Endothelial cell (in vitro differentiated cells): ENCODE results near the gene SYNDIG1. TPM values are rescaled to one million over a fixed set of nuclear protein-coding genes. Genes with fewer than 3 reads are reported as not detected.

Source experiments
- DNase-seq: peaks from one replicate; pipeline ENCODE4 v3.0.0; 2021; ENCODE audit warnings: low spot score
- H3K27ac Mint-ChIP-seq: one replicate; pipeline ENCODE4 v1.8.0; 2021; ENCODE audit warnings: mixed read lengths, inconsistent platforms; ENCODE audit not compliant: unreplicated experiment
- H3K27me3 Mint-ChIP-seq: one replicate; pipeline ENCODE4 v1.8.0; 2021; ENCODE audit warnings: mild to moderate bottlenecking, moderate library complexity, mixed read lengths, inconsistent platforms; ENCODE audit not compliant: unreplicated experiment
- H3K36me3 Mint-ChIP-seq: one replicate; pipeline ENCODE4 v1.8.0; 2021; ENCODE audit warnings: mild to moderate bottlenecking, low read depth, mixed read lengths, inconsistent platforms; ENCODE audit not compliant: unreplicated experiment
- H3K4me1 Mint-ChIP-seq: one replicate; pipeline ENCODE4 v1.8.0; 2021; ENCODE audit warnings: mild to moderate bottlenecking, mixed read lengths, inconsistent platforms; ENCODE audit not compliant: unreplicated experiment
- H3K4me3 Mint-ChIP-seq: one replicate; pipeline ENCODE4 v1.8.0; 2021; ENCODE audit warnings: mild to moderate bottlenecking, mixed read lengths, inconsistent platforms; ENCODE audit not compliant: unreplicated experiment
- H3K9me3 Mint-ChIP-seq: one replicate; pipeline ENCODE4 v1.8.0; 2021; ENCODE audit warnings: mixed read lengths, inconsistent platforms; ENCODE audit not compliant: unreplicated experiment
- total RNA-seq: library from RNA; stranded (reverse); fragmentation: NEBNext Ultra II Directional; extraction: Animal tissue kit (Norgen Biotek cat#: 25700); gene quantifications from one replicate; pipeline ENCODE4 v1.2.1, GENCODE V29; 2021; ENCODE audit not compliant: unreplicated experiment
- TF ChIP-seq, protein P1 (sequence below): fragments of 200-600 bp; sonication (generic); IDR thresholded peaks from one replicate; pipeline ENCODE4 v1.5.0; 2021; ENCODE audit warnings: antibody characterized with exemption; ENCODE audit not compliant: unreplicated experiment

Gene SYNDIG1
- total RNA-seq, 1 donor from 2014 or later = 8.1 TPM

GRCh38 chr20:24442909-24443308, 26.5 kb upstream of the SYNDIG1 start:
- H3K36me3 Mint-ChIP-seq = no peaks in the 10 kb centered on the region
- no peaks in the 10 kb centered on the region for H3K9me3 Mint-ChIP-seq
- no peak overlapping the region for H3K4me3 Mint-ChIP-seq
- H3K27ac Mint-ChIP-seq = no peak overlapping the region
- H3K4me1 Mint-ChIP-seq = peaks cover 28% of the 10 kb centered on the region
- DNase-seq = no peak
- H3K27me3 Mint-ChIP-seq = peaks cover 2% of the 10 kb centered on the region
- TF ChIP-seq, protein P1, sequence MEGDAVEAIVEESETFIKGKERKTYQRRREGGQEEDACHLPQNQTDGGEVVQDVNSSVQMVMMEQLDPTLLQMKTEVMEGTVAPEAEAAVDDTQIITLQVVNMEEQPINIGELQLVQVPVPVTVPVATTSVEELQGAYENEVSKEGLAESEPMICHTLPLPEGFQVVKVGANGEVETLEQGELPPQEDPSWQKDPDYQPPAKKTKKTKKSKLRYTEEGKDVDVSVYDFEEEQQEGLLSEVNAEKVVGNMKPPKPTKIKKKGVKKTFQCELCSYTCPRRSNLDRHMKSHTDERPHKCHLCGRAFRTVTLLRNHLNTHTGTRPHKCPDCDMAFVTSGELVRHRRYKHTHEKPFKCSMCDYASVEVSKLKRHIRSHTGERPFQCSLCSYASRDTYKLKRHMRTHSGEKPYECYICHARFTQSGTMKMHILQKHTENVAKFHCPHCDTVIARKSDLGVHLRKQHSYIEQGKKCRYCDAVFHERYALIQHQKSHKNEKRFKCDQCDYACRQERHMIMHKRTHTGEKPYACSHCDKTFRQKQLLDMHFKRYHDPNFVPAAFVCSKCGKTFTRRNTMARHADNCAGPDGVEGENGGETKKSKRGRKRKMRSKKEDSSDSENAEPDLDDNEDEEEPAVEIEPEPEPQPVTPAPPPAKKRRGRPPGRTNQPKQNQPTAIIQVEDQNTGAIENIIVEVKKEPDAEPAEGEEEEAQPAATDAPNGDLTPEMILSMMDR = no peak

DNA sequence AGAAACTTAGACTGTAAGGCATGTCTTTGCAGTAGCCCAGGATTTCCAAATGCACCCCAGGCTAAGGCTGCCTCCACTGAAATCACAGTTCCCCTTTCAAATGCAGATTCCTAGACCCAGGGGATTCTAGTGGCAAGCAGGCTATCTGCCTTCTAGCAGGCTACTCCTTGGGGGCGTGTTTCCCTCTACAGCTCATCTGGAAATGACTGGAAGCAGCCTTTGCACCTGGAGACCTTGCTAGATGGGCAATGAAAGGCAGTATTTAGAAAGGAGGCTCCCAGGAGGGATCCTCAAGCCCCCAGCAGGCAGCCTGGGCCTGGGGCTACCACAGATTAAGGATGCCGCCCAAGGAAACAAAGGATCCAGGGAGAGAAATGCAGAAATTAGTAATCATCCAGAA, 26.0 kb upstream of the SYNDIG1 start:
- H3K4me1 Mint-ChIP-seq = peaks cover 28% of the 10 kb centered on the region
- no peak for DNase-seq

DNA sequence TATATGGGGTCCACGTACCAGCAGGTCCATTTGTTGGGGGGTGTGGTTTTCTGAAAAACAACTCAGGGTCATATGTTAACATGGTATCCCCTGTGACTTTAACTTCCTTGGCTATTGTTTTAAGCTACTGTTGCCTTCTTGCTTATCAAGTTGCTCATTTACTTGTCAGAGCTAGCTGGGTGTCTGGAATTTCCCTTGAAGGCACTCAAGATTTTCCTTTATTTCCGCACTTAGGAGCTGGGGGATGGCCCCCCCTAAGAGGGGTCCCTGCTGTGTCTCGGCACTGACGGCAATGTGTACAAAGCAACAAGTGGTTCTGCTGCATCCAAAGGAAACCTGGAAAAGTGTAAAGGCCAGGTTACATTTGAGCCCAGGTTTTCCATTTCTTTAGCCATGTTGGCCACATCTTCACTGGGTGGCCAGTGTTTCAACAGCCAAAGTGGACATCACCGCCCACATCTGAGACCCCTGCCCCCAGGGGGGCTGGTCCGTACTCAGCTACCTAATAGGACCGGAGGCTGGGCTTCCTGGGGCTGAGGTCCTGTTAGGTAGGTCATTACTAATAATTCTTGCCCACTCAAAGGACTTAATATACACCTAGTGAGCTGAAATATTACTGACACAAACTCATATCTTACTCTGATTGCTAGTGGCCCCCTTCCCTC, 24.8 kb upstream of the SYNDIG1 start:
- H3K4me1 Mint-ChIP-seq = peaks cover 28% of the 10 kb centered on the region
- H3K4me3 Mint-ChIP-seq = no peak overlapping the region
- peaks cover 2% of the 10 kb centered on the region for H3K27me3 Mint-ChIP-seq
- H3K27ac Mint-ChIP-seq = no peak overlapping the region
- TF ChIP-seq, protein P1 = no peak
- no peaks in the 10 kb centered on the region for H3K36me3 Mint-ChIP-seq
- no peak for DNase-seq
- H3K9me3 Mint-ChIP-seq = no peaks in the 10 kb centered on the region

More for the DNA sequence above, 26.0 kb upstream of the SYNDIG1 start:
- peaks cover 2% of the 10 kb centered on the region for H3K27me3 Mint-ChIP-seq
- H3K4me3 Mint-ChIP-seq = no peak overlapping the region
- H3K36me3 Mint-ChIP-seq = no peaks in the 10 kb centered on the region
- H3K27ac Mint-ChIP-seq = no peak overlapping the region
- TF ChIP-seq, protein P1 = no peak
- no peaks in the 10 kb centered on the region for H3K9me3 Mint-ChIP-seq

- Mint-ChIP-seq H3K9me3 (no peaks in the 10 kb centered on the region), H3K27ac (no peak overlapping the region), H3K27me3 (peaks cover 4% of the 10 kb centered on the region), H3K4me3 (no peak overlapping the region), H3K4me1 (peaks cover 28% of the 10 kb centered on the region), H3K36me3 (no peaks in the 10 kb centered on the region)
- TF ChIP-seq, protein P1 = no peak
- no peak for DNase-seq
These were observed 23.8 kb upstream of the SYNDIG1 start for GRCh38 chr20:24445510-24446170.

DNA sequence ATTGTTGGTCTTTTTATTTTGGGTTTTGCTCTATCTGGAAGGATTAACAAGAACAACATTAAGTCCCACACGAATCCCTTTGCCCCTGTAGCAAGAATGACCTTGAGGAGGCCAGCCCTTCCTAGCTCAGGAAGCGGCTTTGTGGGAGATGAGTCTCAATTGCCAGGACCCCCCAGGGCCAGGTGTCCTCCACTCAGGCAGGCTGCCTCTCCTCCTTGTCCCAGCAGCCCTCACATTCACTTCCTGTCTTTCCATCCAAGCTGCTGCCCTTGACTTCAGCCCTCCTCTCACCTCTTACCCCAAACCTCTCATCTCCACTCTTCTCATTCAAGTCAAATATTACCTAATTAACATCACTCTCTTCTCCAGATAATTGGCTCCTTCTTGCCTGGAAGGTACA, 22.6 kb upstream of the SYNDIG1 start:
- TF ChIP-seq, protein P1 = no peak
- Mint-ChIP-seq H3K4me1 (peaks cover 27% of the 10 kb centered on the region), H3K9me3 (no peaks in the 10 kb centered on the region), H3K4me3 (no peak overlapping the region), H3K27me3 (peaks cover 2% of the 10 kb centered on the region), H3K36me3 (no peaks in the 10 kb centered on the region), H3K27ac (no peak overlapping the region)
- DNase-seq = no peak
